Measurements from ENCODE around the gene MDH2.

The MDH2 gene

DNA sequence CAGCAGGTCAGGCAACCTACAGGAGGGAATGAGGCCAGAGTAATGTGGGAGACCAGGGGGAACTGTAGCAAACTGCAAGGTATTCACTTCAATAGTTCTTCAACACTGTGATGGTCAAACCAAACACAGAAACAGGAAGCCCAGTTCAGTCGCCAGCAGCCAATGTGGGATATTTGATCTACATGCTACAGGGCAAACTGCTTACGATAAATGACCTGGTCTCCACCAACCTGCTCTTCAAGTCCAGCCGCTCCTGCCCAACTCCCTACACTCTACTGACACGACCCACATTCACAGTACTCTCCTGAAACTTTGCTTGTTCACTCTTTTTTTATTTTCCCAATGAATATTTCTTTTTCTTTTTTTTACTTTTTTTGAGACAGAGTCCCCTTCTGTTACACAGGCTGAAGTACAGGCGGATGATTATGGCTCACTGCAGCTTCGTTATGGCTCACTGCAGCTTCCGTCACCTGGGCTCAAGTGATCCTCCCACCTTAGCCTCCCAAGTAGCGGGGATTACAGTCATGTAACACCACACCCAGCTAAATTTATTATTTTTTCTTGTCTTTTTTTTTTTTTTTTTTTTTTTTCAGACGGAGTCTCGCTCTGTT lies 42.1 kb downstream of the MDH2 start:
- TF ChIP-seq REST (IDR thresholded peaks at IDR 0.05; ENCODE audit: insufficient read depth in 1 of 2, low read depth in 2 of 2, low read length in 2 of 2) (no peak), SIN3A (IDR thresholded peaks at IDR 0.05; ENCODE audit: borderline replicate concordance, insufficient read depth, low read length) (no peak), POLR2AphosphoS5 (IDR thresholded peaks at IDR 0.05; ENCODE audit: low read depth, low read length) (no peak), FOXP2 (optimal IDR thresholded peaks at IDR 0.05; ENCODE audit: borderline replicate concordance, extremely low read depth, extremely low read length, insufficient read depth) (no peak), TAF1 (IDR thresholded peaks at IDR 0.05; ENCODE audit: borderline replicate concordance, insufficient read depth, low read length) (no peak)

- TF ChIP-seq FOXP2 (optimal IDR thresholded peaks at IDR 0.05; ENCODE audit: borderline replicate concordance, extremely low read depth, extremely low read length, insufficient read depth) (no peak), SIN3A (IDR thresholded peaks at IDR 0.05; ENCODE audit: borderline replicate concordance, insufficient read depth, low read length) (no peak), TAF1 (IDR thresholded peaks at IDR 0.05; ENCODE audit: borderline replicate concordance, insufficient read depth, low read length) (no peak), POLR2AphosphoS5 (IDR thresholded peaks at IDR 0.05; ENCODE audit: low read depth, low read length) (no peak), REST (IDR thresholded peaks at IDR 0.05; ENCODE audit: insufficient read depth in 1 of 2, low read depth in 2 of 2, low read length in 2 of 2) (no peak)
Observed at GRCh38 chr7:76091506-76091905, 43.6 kb downstream of the MDH2 start.

DNA sequence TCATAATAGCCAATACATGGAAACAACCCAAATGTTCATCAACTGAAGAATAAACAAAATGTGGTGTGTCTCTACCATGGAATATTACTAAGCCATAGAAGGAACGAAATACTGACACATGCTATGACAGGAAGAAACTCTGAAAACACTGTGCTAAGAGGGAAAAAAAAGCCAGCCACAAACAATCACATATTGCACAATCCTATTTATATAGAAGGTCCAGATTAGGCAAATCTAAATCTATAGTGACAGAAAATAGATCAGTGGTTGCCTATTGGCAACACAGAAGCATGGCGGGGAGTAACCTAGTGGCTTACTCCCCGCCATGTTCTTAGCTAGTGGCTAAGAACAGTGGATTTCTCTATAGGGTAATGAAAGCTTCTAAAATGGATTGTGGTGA lies 48.0 kb downstream of the MDH2 start:
- no peak for TF ChIP-seq REST (IDR thresholded peaks at IDR 0.05; ENCODE audit: insufficient read depth in 1 of 2, low read depth in 2 of 2, low read length in 2 of 2)
- no peak for TF ChIP-seq POLR2AphosphoS5 (IDR thresholded peaks at IDR 0.05; ENCODE audit: low read depth, low read length)
- TF ChIP-seq SIN3A (IDR thresholded peaks at IDR 0.05; ENCODE audit: borderline replicate concordance, insufficient read depth, low read length): no peak
- TF ChIP-seq TAF1 (IDR thresholded peaks at IDR 0.05; ENCODE audit: borderline replicate concordance, insufficient read depth, low read length): no peak
- TF ChIP-seq FOXP2 (optimal IDR thresholded peaks at IDR 0.05; ENCODE audit: borderline replicate concordance, extremely low read depth, extremely low read length, insufficient read depth): no peak

GRCh38 chr7:76106893-76107292 lies 59.0 kb downstream of the MDH2 start:
- TF ChIP-seq SIN3A (IDR thresholded peaks at IDR 0.05; ENCODE audit: borderline replicate concordance, insufficient read depth, low read length) (no peak), FOXP2 (optimal IDR thresholded peaks at IDR 0.05; ENCODE audit: borderline replicate concordance, extremely low read depth, extremely low read length, insufficient read depth) (no peak)

DNA sequence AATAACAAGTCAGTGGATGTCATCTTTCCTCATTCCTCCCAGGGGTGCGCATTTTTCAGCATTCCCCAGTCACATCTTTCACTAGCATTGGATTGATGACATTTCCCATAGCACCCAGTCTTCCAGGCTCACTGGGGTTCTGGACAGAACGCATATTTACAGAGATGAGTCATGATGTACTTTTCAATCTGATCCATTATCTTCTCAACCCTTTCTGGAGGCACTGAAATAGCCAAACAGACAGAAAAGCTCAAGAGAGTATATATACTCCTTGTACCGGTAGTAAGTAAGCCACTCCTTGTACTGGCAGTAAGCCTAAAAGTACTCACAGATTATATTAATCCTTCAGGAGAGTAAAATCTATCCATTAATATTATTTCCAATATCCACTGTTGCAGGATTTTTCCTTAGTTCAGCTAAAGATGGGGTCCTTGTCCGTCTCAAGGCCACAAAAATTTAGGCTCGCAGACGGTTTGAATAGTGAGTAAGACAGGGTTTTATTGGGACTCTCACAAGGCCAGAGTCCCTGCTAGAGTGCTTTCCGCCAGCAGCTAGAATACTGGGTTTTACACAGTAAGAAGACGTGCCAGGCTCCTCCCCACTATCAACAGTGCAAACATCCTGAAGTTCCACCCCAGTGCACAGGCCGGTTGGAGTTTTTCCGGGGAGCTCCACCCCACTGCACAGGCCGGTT lies 60.8 kb downstream of the MDH2 start:
- TF ChIP-seq REST (IDR thresholded peaks at IDR 0.05; ENCODE audit: insufficient read depth in 1 of 2, low read depth in 2 of 2, low read length in 2 of 2): no peak
- TF ChIP-seq POLR2AphosphoS5 (IDR thresholded peaks at IDR 0.05; ENCODE audit: low read depth, low read length): no peak
- TF ChIP-seq TAF1 (IDR thresholded peaks at IDR 0.05; ENCODE audit: borderline replicate concordance, insufficient read depth, low read length): no peak
